ENCODE results near the gene SERTM2.
A peak's percentile ranks its signal among the peaks of the same experiment; 100 is the strongest.
"Not testable (repeated sequence)": the region's sequence is repeated elsewhere in the genome, so short reads cannot be mapped to it uniquely, and the experiment has no call there.

The SERTM2 gene
- 0 reads per million in 4 donors for total RNA-seq

DNA sequence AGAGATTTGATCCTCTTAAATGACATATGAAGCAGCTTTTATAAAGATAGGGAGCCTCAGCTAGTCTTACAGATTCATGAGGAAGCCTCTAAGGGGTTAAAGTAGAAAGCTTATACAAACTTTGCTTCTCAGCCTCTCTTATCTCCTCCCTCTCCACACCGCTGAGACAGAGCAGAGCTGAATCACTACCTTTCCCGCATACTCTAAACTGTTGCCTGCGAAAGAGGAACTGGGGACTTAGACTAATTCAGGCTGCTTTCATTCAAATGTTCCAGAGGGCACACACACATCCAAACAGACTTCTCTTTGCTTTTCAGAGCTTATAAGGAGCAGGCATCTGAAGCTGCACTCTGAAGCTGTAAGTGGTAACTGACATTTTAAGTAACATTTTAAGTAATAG is at the start of gene SERTM2:
Gene SERTM2 (plus strand): TSS at position 169 of the 400 bp plus-strand sequence. CDS start 7,213 bp downstream, outside the sequence.
- DNase-seq: peak in 1 of 5 donors; percentile 1

DNA sequence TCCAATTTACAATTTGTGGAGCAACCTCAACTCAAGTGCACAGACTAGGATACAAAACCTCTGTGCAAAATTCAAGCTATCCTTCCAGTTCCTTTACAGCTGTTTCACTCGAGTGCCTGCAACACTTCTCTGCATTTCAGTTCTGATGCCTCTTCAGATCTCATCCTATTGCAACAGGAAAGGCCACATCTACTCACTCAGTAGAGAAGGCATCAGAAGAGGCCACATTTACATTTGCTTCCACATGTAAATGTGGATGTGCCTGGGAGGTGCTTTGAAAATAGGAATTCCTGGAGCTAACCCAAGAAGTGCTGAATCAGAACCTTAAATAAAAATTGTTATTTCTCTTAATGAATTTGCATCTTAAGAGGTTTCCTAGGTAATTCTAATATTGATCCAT is 45.8 kb upstream of the SERTM2 start:
- DNase-seq: no peak

DNA sequence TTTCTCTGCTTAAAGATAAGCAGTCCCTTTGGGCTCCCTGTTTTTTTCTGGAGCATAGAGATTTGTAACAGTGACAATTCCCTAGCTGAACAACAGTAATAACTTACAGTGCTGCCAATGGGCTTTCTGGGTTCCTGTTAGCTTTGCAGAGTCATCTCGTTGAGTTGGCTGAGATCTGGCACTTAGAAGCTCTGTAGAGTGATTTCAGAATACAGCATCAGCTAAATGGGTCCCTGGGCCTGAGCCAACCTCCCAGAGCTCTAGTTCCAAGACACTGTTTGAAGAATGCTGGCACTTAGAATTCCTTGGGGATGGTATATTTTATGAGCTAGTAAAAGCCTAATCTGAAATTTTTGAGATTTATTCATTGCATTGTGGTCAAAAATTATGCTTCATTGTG is 43.5 kb upstream of the SERTM2 start:
- DNase-seq: no peak

DNA sequence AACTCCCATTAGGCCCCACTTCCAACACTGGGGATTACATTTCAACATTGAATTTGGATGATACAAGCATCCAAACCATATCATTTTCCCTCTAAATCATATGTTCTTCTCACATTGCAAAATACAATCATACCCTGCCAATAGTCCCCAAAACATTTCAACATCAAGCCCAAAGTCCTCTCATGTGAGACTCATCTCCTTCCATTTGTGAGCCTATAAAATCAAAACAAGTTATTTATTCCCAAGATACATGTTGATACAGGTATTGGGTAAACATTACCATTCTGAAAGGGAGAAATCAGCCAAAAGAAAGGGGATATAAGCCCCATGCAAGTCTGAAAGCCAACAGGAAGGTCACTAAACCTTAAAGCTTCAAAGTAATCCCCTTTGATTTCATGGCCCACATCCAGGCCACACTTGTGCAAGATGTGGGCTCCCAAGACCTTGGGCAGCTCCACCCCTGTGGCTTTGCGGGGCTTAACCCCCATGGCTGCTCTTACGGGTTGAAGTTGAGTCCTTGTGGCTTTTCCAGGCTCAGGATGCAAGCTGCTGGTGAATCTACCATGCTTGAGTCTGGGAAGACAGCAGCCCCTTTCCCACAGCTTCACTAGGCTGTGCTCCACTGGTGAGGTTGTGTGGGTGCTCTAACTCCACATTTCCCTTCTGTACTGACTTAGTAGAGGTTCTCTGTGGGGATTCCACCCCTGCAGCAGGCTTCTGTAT is 40.6 kb upstream of the SERTM2 start:
- DNase-seq: no peak

DNA sequence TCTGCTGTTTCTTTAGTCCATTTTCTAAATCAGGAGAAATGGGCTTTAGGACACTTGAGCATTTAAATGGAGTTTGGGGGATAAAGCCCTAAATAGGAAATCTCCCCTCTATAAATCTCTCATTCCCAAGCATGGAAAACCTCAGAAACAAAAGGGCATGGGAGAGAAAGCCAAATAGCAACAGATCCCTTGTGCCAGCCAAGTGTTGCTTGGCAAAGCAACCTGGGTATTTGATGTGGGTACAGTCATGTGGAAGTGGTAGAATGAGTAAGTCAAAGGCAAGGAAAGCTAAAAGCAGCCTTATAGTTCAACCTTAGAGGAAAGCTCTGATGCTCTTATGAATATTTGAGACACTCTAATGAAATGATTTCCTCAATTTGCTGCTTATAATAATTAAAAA is 29.5 kb upstream of the SERTM2 start:
- DNase-seq: no peak

DNA sequence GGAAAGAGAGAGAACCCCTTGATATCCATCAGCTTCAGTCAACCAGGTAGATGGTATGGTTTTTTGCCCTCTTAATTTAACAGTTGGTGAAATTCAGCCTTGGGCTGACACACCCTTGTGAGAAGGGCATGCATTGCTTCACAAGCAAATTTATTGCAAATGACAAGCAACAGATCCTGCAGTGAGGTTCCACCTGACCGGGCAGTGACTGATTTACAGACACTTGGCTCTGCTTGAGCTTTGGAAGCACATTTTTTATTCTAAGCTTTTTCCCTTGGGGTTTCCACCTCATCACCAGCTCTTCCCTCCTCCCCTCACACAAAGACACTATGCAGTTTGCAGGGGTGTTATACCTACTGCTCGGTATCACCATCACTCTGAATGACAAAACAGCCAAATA is 28.3 kb upstream of the SERTM2 start:
- no peak for DNase-seq

DNA sequence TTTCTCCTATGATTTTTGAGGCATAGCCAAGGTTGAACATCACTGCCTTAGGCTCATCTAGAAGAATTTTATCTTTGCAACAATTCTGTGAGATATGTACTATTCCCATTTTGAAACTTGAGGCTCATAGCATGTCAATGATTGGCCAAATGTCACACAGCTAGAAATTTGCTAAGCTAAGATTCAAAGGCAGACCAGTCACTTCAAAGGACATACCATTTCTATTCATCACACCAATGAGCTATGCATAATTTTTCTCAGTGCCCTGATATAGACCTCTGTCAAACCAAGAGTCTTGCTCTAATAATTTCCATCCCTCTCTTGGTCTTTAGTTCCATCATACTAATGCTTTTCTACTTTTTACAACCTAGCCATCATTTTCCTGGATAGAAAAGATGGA is 27.6 kb upstream of the SERTM2 start:
- no peak for DNase-seq

DNA sequence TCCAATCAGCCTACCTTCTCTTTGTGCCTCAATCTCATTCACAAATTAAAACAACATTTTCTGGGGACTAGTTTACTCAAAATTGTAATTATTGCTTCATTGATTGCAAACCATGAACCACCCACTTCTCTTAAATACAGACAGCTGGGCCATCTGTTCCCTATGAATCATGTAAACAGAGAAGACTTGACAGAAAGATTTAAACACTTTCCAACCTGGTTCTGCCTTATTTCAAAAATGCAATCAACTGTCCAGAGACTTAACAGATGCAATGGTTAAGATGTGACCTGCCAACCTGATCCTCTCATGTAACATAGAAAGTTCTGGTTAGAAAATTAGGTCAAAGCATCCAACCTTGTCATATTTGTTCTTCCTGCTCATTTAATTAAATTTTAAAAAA is 20.8 kb upstream of the SERTM2 start:
- no peak for DNase-seq

DNA sequence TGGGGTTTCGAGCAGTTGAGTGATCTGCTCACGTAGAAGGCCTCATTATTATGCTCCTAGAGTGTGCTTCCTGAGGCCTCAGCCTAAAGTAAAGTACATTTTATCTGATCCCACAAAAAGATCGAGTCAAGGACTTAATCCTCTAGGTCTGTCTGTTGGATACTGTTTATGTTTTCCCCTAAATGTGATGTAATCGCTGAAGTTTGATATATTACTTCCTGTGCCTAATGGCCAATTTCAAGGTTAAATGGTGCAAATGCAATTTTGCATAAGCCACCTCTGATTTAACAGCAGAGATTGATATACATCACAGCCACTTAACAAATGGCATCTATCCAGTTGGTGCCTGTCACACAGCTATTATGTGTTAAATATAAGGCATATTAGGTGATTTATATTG is 19.4 kb upstream of the SERTM2 start:
- DNase-seq: no peak

DNA sequence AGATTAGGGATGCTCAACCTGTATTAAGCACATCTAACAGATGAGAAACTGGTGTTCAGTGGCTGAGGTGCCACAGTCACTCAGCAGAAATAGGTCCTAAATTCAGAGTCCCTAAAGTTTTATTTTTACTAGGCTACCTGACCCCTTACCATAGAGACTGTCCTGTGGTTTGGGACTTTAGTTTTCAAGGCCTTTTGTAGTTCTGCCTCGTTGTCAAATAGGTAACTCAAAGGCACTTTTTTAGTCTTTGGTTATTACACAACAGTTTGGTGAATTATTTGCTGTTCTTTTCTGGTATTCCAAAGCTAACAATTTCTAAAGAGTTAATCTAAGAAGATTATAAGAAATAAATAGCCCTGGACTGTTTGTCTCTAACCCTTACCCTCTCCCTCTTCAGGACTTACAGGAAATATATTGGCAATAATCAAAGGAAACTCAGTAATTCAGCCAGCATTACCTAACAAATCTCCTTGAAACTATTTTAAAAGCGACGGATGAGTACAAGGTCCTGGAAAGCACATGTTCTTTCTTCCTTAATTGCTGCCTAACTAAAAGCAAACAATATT is 12.8 kb upstream of the SERTM2 start:
- no peak for DNase-seq

DNA sequence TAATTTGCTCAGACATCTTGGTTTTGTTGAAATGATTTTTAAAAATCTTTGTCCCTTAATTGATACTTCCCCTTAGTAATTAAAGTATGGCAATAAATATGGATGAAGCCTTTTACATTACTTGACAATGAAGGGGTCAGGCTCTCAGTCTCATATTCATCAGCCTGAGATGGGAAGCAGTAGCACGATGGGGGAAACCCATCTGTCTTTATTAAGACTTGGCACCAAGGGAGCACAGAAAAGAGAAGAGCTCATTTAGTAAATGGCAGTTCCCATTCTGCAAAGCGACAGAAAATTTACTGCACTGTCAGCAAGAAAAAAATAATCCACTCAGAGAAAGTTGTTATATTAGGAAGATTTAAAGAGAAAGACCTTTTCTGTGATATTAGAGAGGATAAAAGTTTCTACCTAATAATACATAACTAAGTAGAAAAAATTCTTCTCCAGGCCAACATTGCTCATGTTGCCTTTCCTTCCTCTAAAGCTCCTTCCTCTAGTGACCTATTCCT is 7.9 kb upstream of the SERTM2 start:
- no peak for DNase-seq

DNA sequence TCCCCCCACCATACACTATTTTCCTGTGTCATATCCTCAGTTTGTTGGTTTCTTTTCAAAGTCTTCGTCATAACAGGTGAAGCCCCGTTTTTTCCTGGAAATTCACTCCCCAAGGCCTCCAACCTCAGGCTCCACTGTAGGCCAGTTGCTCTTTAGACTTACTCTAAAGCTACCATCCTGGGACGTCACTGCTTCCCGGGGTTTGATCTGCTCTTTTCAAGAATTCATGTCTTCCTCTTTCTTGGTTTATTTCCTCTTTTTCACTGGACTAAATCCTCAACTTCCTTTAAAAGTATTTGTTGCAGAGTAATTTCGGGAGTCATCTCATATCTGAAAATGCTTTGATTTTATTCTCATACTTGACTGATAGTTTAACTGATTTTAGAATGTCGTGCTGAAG is 6.5 kb upstream of the SERTM2 start:
- no peak for DNase-seq

DNA sequence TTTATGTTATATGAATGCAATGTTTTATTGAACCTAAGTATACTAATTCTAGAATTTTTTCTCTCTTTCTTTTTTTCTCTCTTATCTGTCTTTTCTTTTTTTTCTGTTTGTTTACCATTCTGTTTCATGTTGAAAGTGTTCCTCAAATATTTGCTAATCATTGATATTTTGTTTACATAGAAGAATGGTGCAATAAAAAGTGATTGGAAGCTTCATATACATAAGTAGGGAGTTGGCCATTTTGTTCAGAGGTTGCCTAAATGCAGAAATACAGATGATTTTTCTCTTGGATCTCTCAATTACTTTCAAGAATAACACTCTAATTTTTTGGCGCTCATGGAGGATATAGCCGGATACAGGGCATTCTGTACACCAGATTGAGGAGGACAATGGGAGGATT is 5.7 kb upstream of the SERTM2 start:
- DNase-seq: no peak

DNA sequence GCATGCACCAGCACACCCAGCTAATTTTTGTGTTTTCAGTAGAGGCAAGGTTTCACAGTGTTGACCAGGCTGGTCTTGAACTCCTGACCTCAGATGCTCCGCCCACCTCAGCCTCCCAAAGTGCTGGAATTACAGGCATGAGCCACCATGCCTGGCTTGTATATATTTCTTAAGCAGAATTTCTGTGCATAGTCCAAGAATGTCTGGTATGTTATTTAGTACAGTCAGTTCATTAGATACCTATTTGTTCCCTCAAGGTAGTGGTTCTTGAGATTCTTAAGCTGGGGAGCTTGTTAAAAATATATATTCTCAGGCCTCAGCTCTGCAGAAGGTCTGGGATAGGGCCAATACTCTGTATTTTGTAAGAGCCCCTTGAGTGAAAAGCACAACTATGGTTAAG is 4.6 kb upstream of the SERTM2 start:
- no peak for DNase-seq

DNA sequence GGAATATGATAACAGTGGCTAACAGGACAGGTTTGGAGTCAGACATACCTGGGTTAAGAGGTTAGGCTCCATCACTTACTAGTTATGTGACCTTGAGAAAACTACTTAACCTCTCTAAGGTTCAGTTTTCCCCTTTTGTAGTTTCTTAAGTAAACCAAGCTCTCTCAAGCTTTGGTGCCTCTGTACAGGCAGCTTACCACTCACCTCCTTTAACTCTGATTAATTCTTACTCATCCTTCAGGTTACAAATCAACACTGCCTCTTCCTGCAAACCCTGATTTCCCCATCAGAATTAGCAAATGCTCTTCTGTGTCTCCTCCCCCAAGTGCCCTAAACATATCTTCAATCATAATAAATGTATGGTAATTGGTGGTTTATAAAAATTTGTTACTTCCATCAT is 3.5 kb upstream of the SERTM2 start:
- DNase-seq: no peak

DNA sequence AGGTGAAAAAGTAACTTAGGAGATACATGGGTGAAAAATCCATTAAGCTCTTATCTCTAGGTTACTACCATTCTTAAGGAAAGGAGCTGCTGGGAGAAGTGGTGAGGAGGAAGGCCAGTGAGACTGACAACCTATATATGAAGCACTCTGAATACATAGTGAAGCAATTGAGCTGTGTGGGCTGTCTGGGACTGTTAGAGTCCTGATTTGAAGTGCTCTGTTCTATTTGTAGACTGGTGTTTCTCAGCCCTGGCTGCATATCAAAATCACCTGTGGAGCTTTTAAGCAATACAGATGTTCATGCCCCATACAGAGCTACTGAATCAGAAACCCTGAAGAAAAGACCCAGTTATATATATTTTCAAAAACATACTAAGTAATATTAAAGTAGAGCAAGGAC is 3.9 kb downstream of the SERTM2 start:
- no peak for DNase-seq

DNA sequence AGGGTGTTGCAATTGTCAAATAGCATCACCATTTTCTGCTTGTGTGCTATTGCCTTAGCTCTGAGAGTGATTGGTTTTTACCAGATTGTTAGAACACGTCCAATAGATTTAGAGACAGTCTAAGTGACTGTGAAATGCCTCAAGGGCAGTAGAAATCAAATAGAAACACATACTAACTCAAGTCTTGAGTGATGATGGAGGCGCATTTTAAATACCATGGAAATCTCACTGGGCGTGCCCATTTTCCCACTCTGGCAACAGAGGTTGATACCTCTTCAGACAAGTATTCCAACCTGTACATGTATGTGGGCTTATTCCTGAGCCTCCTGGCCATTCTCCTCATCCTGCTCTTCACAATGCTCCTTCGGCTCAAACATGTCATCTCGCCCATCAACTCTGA is 7.2 kb downstream of the SERTM2 start:
- no peak for DNase-seq

DNA sequence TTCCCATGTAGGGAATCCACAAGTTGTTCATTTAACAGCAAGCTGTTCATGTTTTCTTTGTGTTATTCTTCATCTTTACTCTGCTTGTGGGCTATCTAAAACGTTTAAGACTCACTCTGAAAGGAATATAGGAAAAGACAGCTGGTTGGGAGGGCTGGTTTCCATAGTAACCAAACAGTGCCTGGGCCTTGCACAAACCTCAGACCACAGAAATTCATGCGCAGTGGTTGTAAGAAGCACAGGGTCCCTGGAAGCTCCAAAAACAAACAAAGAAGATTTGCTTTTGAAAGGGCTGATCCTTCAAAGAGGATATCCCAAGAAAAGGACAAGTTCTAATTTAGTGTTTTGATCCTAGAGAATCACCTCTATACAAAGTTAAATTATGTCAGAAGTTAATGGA is 7.8 kb downstream of the SERTM2 start:
- DNase-seq: no peak

DNA sequence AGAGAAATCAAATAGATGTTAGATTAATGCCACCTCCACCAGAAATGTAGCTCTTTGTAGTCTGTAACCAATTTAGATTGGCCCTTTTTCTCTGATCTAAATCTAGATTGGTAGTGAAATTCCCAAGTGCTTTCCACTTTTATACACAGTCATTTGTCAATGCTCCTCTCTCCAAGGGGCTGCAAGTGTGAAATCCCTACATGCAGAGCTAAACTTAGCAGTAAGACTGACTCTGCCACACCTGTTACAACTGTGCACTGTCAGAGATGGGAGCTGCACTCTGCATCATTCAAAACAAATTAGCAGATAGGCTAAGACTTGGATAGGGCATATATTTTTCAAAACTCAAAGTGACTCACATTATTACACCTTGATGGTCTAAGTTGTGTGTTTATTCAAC is 9.1 kb downstream of the SERTM2 start:
- no peak for DNase-seq

DNA sequence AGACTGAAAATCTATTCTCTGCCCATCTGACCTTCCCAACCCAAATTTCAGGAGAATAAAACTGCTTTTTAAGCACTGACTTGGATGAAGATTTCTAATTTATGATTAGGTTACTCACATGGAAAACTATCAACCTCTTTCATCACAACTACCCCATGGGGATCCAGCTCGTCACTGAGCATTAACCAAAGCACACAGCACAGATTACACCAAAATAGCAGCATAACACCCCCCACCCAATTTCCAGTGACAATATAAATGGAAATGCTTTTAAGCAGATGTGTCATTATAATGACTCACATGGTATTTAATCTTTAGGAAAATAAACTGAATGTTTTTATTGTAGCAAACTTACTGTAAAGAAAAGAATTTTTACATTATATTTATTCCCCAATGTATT is 9.7 kb downstream of the SERTM2 start:
- DNase-seq: no peak

DNA sequence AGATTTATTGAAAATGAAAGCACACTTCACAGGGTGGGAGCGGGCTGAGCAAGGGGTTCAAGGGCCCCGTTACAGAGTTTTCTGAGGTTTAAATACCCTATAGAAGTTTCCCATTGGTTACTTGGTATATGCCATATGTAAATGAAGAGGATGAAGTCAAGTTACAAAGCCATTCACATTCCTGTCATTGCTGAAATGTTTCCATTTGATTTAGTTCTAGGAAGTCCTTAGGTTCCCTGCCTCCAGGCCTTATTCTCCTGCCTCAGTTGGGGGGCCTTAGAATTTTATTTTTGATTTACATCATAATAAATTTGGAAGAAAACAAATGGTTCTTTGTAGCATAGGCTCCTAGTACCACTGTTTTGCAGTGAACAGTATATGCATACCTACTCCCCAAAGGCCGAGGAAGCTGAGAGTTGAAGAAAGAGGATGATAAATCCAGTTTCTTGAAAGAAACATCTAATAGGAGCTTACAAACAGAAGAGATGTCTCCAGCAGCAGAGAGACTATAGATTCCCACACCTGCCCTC is 31.8 kb downstream of the SERTM2 start:
- DNase-seq: no peak

DNA sequence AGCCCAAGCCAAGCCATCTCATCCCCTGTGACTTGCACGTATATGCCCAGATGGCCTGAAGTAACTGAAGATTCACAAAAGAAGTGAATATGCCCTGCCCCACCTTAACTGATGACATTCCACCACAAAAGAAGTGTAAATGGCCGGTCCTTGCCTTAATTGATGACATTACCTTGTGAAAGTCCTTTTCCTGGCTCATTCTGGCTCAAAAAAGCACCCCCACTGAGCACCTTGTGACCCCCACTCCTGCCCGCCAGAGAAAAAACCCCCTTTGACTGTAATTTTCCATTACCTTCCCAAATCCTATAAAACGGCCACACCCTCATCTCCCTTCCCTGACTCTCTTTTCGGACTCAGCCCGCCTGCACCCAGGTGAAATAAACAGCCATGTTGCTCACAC is 37.8 kb downstream of the SERTM2 start:
- DNase-seq: not testable (repeated sequence)

DNA sequence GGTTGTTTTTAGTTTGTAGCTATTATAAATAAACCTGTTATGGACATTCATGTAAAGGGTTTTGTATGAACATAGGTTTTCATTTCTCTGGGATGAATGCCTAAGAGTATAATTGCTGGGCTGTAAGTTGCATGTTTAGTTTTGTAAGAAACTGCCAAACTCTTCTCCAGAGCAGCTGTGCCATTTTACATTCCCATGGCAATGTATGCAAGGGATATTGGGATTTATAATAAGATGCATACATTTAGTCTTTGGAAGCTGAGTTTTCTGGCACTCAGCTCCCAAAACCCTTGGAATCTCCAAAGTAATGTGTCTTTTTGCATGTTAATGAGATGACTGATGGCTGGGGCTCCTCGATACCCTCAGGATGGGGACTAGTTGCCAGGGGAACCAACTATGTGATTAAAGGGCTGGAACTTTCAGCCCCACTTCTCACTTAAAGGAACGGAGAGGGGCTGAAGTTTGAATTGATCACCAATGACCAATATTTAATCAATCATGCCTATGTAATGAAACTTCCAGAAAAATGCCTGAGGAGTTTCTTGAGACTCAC is 44.0 kb downstream of the SERTM2 start:
- no peak for DNase-seq

DNA sequence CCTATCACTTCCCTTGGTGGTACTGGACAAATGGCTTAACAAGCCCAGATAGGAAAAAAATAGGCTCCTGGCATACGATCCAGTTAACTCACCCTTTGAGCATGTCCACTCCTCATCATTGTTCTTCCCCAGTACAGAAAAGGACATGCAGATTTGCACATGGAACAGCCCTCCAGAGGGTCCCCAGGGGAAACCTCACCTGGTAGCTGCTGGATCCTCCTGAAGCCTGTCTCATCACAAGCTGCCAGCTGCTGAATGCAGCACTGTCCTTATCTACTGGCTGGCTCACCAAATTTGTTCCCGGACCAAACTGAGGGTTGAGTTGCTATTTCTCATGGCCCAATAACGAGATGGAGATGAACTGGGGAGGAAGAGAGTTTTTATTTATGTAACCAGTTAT is 49.4 kb downstream of the SERTM2 start:
- DNase-seq: no peak
